H4 (cell line): ENCODE measurements around the gene DOCK6. TPM values are rescaled to one million over a fixed set of nuclear protein-coding genes. Genes with fewer than 3 reads are reported as not detected.

Source experiments
- DNase-seq: peaks from one replicate; pipeline ENCODE4 v3.0.0-alpha.2; 2015; ENCODE audit warnings: low spot score
- total RNA-seq: library from RNA; depleted of rRNA; stranded (reverse); fragments of >200 nt; shearing (Covaris generic); gene quantifications from 2 replicates; pipeline ENCODE4 v1.2.3, GENCODE V29; 2014

Gene DOCK6
- total RNA-seq, 1 experiment from 2014 or later: 3.9 TPM

DNA sequence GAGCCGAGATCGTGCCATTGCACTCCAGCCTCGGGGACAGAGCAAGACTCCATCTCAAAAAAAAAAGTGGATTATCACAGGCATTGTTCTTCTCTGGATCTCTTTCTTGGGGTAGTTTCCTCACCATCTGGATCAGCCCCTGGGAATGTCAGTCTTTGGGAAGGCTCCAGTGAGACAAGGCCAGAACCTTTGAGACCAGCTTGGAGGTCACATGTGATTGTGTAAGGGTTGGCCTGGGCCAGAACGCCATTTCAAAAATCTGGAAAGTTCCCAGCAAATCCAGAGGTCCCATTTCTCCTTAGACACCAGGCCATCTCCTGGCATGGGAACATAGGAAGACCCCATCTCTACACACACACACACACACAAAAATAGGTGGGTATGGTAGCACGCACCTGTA is 37.2 kb downstream of the DOCK6 start:
- DNase-seq: no peak

DNA sequence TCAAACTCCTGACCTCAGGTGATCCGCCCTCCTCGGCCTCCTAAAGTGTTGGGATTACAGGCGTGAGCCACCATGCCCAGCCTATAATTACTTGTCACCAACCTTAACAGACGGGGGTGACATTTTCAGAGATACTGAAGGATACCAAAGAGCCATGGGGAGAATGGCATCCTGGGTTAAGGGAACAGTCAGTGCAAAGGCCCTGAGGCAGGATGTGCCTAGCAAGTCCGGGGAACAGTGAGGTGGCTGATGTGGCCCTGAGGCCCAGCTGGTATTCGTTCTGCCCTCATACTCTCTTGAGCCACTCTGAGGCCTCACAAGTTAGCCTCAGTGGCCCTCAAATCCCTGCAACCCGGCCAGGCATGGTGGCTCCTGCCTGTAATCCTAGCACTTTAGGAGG is 37.9 kb downstream of the DOCK6 start:
- no peak for DNase-seq

DNA sequence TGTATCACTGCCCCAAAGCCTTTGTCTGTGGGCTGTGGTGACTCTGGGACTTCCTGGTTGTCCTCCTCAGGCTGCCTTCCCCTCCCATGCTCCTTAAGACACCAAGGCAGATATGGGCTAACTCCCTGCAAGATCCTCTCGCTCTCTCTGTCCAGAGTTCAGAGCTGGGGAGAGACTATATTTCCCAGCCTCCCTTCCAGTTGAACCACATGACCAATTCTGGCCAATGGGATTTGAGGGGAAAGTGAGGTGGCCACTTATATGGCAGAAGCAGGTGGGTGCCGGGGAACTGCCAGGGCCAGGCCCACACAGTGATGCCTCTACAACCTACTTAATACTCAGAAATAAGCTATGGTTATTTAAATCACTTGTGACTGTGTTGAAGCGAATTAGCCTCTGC is 39.1 kb downstream of the DOCK6 start:
- DNase-seq: no peak

DNA sequence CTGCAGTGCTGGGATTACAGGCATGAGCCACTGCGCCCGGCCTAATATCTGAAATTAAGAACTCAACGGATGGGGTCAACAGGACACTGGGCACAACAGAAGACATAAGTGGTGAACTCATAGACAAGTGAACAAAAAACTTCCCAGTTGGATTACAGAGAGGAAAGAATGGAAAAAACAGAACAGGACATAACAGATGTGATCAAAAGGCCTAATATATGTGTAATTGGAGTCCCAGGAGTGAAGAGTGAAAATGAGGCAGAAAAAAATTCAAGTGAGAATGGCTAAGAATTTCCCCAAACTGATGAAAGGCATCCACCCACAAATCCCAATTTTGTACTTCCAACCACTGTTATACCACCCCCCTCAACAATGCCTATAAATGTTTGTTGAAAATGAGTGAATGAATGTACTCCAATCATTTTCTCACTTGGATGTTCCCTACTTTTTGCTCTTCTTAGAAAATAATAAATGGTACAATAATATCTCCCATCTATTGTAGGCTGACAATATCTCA is 41.2 kb downstream of the DOCK6 start:
- DNase-seq: no peak

DNA sequence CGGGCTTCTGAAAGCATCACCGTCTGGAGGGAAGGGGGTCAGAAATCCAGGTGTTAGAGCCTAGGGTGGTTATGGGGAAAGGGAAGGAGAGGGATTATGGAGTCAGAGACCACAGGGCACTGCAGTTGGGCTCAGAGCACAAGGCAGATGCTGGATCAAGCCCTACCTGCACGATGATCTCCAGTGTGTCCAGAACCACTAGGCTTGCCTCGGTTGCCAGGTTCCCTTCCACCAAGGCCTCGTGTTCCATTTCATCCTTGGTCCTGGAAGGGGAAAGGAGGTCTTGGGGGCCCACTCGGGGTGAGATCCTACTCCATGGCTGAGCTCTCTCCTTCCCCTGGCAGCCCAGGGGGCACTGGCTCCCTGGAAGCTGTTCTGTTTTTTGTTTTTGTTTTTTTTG is 47.9 kb downstream of the DOCK6 start:
- no peak for DNase-seq

DNA sequence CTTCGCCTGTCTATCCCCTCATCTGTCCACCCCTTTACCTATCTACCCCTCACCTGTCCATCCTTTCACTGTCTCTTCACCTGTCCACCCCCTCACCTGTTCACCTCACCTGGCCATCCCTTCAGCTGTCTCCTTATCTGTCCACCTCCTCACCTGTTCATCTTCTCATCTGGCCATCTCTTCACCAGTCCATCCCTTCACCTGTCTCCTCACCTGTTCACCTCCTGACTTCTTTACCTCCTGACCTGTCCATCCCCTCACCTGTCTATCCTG is 51.7 kb downstream of the DOCK6 start:
- DNase-seq: no peak

DNA sequence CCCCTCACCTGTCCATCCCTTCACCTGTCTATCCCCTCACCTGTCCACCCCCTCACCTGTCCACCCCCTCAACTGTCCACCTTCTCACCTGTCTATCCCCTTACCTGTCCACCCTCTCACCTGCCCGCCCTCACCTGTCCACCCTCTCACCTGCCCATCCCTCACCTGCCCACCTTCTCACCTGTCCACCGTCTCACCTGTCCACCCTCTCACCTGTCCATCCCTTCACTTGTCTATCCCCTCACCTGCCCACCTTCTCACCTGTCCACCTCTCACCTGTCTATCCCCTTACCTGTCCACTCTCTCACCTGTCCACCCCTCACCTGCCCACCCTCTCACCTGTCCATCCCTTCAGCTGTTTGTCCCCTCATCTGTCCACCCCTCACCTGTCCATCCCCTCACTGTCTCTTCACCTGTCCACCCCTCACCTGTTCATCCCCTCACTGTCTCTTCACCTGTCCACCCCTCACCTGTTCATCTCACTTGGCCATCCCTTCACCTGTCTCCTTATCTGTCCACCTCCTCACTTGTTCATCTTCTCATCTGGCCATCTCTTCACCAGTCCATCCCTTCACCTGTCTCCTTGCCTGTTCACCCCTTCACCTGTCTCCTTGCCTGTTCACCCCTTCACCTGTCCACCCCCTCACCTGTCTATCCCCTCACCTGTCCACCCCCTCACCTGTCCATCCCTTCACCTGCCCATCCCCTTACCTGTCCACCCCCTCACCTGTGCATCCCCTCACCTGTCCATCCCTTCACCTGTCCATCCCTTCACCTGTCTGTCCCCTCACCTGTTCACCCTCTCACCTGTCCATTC is 52.3 kb downstream of the DOCK6 start:
- DNase-seq: no peak

DNA sequence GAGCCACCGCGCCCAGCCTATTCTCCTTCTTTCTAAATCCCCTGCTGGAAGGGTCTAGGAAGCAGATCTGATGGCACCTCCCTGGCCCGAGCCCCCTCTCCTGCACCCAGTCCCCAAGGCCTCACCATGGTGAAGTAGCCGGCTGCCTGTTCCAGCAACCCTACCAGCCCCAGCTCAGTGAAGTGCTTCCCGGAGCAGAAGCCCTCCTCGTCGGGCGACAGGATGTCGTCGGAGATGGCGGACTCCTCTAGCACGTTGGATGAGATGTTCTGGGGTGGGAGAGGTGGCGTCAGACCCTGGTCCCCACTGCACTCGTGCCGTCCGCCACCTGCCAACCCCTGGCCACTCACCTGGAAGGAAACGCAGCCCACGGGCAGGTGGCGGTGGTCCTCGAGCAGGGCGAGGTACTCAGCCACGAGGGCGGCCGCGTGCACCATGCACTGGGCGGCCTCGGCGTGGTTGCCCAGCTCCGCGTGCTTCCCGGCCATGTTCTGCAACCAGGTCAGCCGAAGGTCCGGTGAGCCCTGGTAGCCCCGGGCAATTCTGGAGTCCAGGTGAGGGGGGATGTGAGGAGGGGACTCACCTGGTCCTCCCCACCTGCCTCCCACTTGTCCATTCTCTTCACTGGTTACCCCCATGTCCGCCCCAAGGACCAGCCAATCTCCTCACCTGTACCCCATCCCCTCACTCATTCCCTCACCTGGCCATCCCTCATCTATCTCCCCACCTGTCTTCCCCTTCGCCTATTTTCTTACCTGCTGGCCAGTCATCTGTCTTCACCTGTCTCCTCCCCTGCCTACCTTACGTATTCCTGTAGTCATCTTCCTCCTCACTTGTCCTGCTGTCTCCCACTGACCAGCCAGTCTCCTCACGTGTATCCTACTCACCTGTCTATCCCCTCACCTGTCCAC is 53.5 kb downstream of the DOCK6 start:
- no peak for DNase-seq

DNA sequence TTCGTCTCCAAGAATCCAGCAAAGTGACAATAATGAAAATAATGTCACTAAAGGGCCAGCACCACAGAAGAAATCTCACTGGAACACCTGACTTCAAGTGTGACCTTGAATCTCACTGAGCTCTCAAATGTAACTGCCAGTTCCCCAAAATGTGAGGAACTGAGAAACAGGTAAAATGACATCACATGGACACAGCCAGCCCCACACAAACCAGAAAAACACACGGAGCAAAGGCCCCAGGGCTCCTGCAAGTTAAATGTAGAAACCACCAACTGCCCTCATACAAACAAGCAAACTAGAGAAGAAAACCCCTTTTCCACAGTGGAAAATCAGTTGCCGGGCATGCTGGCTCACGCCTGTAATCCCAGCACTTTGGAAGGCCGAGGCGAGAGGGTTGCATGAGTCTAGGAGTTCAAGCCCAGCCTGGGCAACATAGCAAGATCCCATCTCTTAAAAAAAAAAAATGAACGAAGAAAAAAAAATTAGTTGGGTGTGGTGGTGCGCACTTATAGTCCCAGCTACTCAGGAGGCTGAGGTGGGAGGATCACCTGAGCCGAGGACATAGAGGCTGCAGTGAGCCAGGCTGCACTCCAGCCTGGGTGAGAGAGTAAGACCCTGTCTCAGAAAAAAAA is 56.3 kb downstream of the DOCK6 start:
- no peak for DNase-seq

DNA sequence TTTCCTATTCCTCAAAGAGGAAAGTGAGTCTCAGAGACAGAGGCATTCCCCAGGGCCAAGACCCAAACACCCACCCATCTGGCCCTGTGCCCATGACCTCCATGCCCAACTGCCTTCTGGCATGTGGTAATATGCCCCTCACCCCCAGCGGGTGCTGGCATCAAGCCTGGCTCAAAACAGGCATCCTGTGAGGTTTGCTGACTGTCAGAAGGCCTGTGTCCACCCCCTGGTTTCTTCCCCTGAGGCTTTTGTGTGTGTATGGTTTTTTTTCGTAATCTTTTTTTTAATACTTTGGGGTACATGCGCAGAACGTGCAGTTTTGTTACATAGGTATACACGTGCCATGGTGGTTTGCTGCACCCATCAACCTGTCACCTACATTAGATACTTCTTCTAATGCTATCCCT is 57.4 kb downstream of the DOCK6 start:
- DNase-seq: peak; percentile 35

DNA sequence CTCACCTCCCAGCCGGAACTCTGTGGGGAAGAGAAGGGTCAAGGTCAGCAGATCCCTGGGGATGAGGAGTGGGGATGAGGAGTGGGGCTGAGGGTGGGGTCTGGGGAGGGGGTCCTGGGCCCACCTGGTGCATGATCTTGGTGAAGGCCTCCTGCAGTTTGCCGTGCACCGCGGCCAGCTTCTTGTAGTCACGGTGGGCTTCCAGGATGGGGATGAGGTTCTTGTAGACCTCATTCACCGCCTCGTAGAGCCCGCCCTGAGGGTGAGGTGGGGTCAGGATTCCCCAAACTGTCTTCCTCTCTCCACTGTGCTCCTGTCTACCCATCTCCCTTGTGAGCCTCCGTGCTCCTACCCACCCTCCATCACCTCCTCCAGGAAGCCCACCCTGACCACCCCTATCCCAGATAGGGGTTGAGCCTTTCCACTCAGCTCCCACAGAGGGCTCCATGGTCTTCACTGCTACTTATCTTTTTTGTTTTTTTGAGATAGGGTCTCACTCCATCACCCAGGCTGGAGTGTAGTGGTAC is 58.2 kb downstream of the DOCK6 start:
- no peak for DNase-seq

DNA sequence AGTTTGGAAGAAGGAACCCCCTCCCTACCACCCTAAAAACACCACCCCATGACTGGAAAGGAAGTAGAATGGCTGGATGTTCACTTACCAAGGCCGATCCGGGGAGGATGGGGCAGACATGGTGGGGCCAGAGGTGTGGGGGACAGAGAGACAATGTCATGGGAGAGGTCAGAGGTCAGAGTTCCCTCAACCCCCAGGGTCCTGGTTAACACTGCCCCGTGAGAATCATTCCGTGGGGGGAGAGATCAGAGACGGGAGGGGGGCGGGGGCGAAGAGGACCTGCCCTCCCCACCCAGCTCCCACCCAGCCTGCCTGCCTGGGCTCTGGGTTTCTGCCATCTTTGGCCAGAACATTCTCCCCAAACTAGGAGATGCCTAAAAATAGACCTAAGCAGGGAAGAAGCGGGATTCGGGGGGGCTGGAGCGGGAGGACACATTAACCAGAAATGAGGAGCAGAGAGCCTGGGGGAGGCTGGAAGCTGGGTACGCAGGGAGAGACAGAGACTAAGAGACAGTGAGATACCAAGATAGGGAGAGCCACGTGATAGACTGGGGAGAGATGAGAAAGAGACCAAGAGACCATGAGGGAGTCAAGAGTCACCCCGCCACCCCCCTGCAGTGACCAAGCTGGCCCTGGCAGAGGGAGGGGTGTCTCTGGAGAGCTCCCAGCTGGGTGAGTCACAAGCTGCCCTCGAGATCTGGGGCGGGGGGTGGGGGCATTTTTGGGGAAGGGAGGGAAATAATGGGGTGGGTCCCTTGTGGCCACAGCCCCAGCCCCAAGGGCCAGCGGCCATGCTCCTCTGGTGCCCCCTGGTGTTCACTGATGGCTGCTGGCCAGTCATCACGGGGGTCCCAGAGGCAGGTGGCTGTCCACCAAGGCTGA is 58.9 kb downstream of the DOCK6 start:
- peak; percentile 73 for DNase-seq

DNA sequence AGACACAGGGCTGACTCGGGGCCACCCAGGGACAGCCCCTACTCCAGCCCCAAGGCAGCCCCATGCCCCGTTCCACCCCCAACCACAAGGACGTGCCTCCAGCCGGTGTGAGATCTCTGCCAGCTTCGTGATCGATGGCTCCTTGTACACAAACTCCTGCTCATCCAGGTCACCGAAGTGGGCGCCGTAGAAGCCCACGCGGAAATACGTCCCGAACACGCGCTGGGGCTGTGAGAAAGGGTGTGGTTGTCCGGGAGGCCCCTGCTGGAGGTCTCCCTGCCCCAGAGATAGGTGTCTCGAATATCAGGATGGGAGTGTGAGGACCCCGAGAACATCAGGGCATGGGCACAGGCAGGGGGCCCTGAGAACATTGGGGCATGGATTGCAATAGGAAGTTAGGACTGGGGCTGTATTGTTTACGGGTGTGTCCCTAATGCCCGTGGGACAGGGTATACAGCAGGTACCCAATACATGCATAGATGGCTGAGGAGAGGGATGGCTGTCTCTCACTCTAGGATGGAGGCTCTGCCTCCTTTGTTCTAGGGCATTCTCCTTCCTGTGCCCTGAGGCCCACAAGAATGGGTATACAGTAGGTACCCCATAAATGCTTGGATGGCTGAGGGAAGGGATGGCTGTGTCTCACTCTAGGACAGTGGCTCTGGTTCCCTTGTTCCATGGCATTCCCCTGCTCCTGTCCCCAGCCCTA is 59.7 kb downstream of the DOCK6 start:
- DNase-seq: no peak

DNA sequence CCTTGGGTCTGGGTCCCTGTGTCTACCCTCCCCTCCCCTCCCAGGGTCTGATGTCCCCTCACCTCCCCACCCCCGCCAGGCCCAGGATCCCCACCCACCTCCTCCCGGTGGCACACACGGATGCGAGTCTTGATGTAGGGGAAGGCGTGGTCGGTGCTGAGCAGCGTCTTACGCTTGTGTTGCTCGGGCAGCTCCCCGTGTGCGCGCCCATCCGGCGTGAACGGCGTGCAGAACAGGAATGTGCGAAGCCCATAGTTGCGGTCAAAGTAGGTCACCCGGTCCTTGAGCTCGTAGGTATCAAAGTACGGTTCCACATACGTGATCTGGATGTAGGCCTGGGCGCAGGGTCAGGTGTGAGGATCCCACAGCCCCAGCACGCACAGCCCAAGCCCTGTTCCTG is 60.5 kb downstream of the DOCK6 start:
- no peak for DNase-seq

DNA sequence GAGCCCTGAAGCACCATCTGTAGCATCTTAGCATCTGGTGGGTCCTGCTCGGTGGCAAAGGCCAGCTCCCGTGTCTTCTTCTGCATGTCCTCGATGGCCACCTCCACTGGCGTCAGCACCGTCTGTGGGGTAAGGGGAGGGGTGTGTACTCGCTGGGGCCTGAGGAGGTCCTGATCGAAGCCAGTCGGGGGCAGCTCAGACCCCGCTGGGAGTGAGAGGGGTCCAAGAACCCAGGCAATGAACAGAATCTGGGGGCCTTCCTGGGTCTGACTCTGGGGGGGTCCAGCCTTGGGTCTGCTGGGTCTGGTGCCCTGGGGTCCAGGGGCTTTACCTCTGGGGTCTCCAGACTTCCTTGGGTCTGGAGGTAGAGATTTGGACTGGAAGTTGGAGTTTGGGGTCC is 61.4 kb downstream of the DOCK6 start:
- no peak for DNase-seq

DNA sequence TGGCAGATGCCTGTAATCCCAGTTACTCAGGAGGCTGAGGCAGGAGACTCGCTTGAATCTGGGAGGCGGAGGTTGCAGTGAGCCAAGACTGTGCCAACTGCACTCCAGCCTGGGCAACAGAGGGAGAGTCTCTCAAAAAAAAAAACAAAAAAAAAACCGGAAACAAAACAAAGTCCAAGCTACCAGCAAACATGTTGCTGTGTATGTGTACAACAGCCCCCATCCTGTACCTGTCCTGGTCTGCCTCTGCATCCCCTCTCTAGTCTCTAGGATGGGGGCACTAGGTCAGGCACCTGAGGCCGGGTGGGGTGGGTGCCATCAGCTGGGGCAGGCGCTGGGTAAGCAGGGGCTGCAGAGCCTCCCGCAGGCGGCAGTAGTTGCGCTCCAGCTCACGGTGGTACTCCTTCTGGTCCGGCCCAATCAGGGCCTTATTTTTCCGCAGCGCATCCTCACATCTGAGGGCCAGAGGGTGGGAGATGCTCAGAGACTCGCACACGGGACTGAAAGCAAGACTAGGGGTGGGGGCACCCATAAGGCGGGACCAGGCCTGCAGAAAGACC is 62.2 kb downstream of the DOCK6 start:
- DNase-seq: no peak

DNA sequence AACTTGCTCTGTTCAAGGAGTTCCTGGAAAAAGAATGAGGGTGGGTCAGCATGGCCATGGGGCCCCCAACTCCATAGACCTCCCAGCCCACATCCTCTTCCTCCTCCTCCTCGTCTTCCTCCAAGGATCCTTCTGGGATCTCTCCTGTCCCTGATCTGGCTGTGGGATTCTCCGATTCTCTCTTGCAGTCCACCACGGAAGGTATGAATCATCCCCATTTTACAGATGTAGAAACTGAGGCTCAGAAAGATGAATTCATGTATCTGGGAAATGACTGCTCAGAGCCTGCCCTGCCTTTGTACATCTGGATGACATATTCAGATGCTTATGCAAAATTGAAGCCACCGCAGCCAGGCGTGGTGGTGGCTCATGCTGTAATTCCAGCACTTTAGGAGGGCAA is 62.8 kb downstream of the DOCK6 start:
- DNase-seq: no peak

DNA sequence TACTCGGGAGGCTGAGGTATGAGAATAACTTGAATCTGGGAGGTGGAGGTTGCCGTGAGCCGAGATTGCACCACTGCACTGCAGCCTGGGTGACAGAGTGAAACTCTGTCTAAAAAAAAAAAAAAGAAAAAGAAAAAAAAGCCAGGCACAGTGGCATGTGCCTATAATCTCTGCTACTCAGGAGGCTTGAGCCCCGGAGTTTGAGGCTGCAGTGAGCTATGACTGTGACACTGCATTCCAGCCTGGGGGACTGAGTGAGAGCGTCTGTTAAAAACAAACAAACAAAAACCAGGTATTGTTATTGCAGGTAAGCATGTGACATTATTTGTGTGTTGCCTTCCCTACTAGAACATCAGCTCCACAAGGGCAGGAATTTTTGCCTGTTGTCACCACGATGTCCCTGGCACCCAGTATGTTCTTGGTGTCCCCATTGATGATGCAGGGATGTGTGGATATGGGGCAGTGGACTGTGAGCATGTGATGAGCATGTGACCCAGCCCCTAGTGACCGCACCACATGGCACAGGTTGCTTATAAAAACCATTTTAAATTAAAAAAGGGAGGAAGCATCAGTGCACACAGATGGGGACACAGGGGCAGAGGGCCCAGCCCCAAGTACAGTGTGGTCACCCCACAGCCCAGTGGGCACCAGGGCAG is 63.4 kb downstream of the DOCK6 start:
- DNase-seq: no peak

DNA sequence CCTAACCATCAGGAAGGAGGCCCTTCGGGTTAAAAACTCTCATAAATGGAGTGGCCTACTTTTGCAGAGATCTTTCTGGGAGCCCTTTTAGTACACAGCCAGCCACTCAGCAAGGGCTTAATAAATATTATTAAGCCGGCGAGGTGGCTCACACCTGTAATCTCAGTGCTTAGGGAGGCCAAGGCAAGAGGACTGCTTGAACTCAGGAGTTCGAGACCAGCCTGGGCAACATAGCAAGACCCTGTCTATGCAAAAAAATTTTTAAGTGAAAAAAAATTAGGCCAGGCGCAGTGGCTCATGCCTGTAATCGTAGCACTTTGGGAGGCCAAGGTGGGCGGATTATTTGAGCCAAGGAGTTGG is 64.2 kb downstream of the DOCK6 start:
- DNase-seq: no peak
